Common myeloid progenitor, CD34-positive (primary cell): ENCODE results near the gene REEP1.

Experiments used
- CTCF ChIA-PET: fragments of 350-600 bp; sonication (Branson Sonifier 250); formaldehyde crosslinking; loops from one replicate; lab custom pipeline; 2021; ENCODE audit warnings: antibody characterized with exemption; lab: Charles Lee
- POLR2A ChIA-PET: fragments of 350-600 bp; sonication (Branson Sonifier 250); formaldehyde crosslinking; loops from one replicate; lab custom pipeline; 2021; ENCODE audit warnings: antibody characterized with exemption; lab: Charles Lee
- DNase-seq, 3 donors: peaks; one replicate each; pipeline versions ENCODE4 v3.0.0 to v3.0.0-alpha.2; 2013
- H3K27ac ChIP-seq, 2 experiments: 1 replicate in 1 of 2; 2 replicates in 1 of 2; pipeline ENCODE4 v1.7.0; 2013; ENCODE audit warnings: inconsistent platforms in 2 of 2, low read length in 2 of 2, mild to moderate bottlenecking in 2 of 2, low read depth in 1 of 2, moderate library complexity in 1 of 2; ENCODE audit not compliant: severe bottlenecking in 2 of 2, insufficient read depth in 1 of 2, poor library complexity in 1 of 2
- H3K27me3 ChIP-seq, 5 experiments: replicated peaks in 2 of 5; 1 replicate in 3 of 5; 2 replicates in 2 of 5; pipeline versions ENCODE4 v1.6.1 to v1.7.0; 2013; ENCODE audit warnings: low read length in 4 of 5, mild to moderate bottlenecking in 2 of 5, moderate library complexity in 2 of 5, inconsistent platforms in 1 of 5; ENCODE audit not compliant: insufficient read depth in 5 of 5, control insufficient read depth in 4 of 5
- H3K36me3 ChIP-seq, 4 experiments: 1 replicate in 2 of 4; 2 replicates in 2 of 4; pipeline versions ENCODE4 v1.6.1 to v1.7.0; 2013; ENCODE audit warnings: low read length in 3 of 4, control low read depth in 1 of 4, mild to moderate bottlenecking in 1 of 4; ENCODE audit not compliant: control insufficient read depth in 4 of 4, insufficient read depth in 4 of 4
- H3K4me1 ChIP-seq, 4 experiments: 1 replicate in 3 of 4; 2 replicates in 1 of 4; pipeline versions ENCODE4 v1.6.1 to v1.7.1; 2013; ENCODE audit warnings: low read length in 3 of 4, mild to moderate bottlenecking in 3 of 4, control low read depth in 1 of 4, inconsistent platforms in 1 of 4, moderate library complexity in 1 of 4; ENCODE audit not compliant: control insufficient read depth in 4 of 4, insufficient read depth in 4 of 4; ENCODE audit errors: control extremely low read depth in 1 of 4
- H3K4me3 ChIP-seq, 7 experiments: 1 replicate in 4 of 7; 2 replicates in 3 of 7; pipeline versions ENCODE4 v1.5.1 to v1.7.0; 2013; ENCODE audit warnings: mild to moderate bottlenecking in 7 of 7, low read length in 6 of 7, moderate library complexity in 6 of 7, inconsistent platforms in 2 of 7, low read depth in 2 of 7, control low read depth in 1 of 7; ENCODE audit not compliant: insufficient read depth in 4 of 7, control insufficient read depth in 1 of 7; ENCODE audit errors: extremely low read depth in 1 of 7
- H3K9me3 ChIP-seq, 5 experiments: 1 replicate in 4 of 5; 2 replicates in 1 of 5; pipeline versions ENCODE4 v1.6.1 to v1.7.1; 2013; ENCODE audit warnings: low read length in 4 of 5, mild to moderate bottlenecking in 2 of 5, inconsistent platforms in 1 of 5, low read depth in 1 of 5, moderate library complexity in 1 of 5; ENCODE audit not compliant: control insufficient read depth in 4 of 5, insufficient read depth in 2 of 5; ENCODE audit errors: control extremely low read depth in 1 of 5
- WGBS: methylation state at CpG from one replicate; pipeline ENCODE4 v1.1.5; 2013; ENCODE audit not compliant: insufficient coverage; 5-methylcytosine and 5-hydroxymethylcytosine counted together

Gene REEP1

DNA sequence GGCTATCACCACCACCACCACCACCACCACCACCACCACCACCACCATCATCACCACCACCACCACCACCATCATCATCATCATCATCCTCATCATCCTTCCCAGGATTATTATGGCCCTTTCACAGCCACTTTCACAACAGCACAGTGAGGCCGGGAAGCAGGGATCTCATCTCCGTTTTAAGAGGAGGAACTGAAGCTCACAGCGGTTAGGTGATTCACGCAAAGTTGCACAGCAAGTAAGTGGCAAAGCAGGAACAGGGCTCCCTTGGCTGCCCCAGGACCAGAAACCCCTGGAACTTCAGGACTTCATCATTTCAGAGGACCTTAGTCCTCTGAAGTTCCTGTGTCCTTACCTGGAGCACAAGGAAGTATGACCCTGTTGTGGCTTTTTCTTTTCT, 111.4 kb downstream of the REEP1 start:
- CTCF ChIA-PET = no interaction called here

DNA sequence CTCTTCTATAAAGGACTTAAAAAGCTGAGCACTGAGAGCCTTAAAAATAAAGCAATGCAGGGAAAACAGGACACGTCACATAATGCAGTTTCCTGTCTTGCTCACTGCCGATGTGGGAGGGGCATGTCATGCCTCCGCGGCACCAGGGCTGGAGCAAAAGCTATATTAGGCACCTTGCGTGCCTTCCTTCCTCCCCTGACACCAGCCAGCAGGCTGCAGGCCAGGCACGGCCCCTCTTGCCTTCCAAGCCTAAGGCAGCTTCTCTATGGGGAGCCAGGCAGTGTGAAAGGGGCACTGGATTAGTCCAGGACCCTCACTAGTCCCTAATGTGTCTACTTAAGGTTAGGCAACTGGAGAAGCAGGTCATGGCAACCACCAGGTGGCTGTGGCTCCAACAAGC, 111.8 kb downstream of the REEP1 start:
- CTCF ChIA-PET = interaction anchor here (1.3 kb wide), 2 partner anchors 144 to 243 kb away, joined by 3 to 4 read pairs; no protein-coding TSS in a partner anchor
- peaks cover 6 to 54% (median 13%) of the 10 kb centered on the region in 4 experiments for H3K4me1 ChIP-seq
- H3K27ac ChIP-seq = no peak overlapping the region
- H3K27me3 ChIP-seq = no peaks in the 10 kb centered on the region
- peak overlapping the region in 2 of 7 experiments; percentile 7 to 17 for H3K4me3 ChIP-seq
- no peaks in the 10 kb centered on the region for H3K9me3 ChIP-seq
- WGBS = 0% methylated on average over 2 of the region's 6 CpGs
- POLR2A ChIA-PET = interaction anchor here (0.6 kb wide), 1 partner anchor 24 kb away, joined by 5 read pairs; no protein-coding TSS in a partner anchor
- no peaks in the 10 kb centered on the region for H3K36me3 ChIP-seq
- DNase-seq = peak; percentile 52 to 87 (median 84)

More for the DNA sequence above, 111.4 kb downstream of the REEP1 start:
- Histone ChIP-seq H3K27me3 (no peaks in the 10 kb centered on the region), H3K9me3 (no peaks in the 10 kb centered on the region), H3K4me3 (no peak overlapping the region), H3K36me3 (no peaks in the 10 kb centered on the region), H3K4me1 (peaks cover 6 to 54% (median 13%) of the 10 kb centered on the region in 4 experiments), H3K27ac (no peak overlapping the region)
- POLR2A ChIA-PET = no interaction called here
- no peak for DNase-seq
- 94% methylated on average over 4 of the region's 4 CpGs for WGBS

DNA sequence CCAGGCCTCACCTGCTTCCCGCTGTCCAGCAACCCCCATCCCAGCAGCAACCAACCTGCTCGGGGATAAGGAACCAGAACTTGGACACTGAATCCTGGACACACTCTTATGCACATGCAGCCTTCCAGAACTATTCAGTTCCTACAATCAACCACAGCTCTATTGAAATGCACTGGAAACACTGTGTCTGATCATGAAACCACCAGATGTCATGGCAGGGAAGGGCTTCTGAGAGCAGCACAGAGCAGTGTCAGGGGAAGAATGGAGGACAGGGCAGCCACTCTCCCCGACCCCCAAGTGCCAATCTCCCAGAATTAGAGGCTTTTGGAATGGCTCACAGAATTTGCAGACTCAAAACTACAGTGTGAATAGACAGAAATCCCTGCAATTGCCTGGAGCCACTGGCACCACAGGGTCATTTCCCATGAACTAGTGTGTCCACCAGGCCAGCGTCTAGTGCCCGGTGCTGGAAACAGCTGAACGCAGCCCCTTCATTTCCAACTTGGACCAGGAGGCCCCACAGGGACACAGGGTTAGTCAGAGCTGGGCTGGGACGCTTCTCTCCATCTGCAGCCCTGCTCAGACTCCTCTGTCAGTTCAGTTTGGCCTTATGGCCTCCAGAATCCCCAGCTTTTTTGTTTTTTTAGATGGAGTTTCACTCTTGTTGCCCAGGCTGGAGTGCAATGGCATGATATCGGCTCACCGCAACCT, 112.6 kb downstream of the REEP1 start:
- ChIA-PET POLR2A (interaction anchor here (0.6 kb wide), 1 partner anchor 25 kb away, joined by 5 read pairs; no protein-coding TSS in a partner anchor), CTCF (interaction anchor here (1.0 to 1.3 kb wide), 3 partner anchors 24 to 243 kb away, joined by 3 to 4 read pairs (median 4); no protein-coding TSS in a partner anchor)
- Histone ChIP-seq H3K27ac (no peak overlapping the region), H3K4me1 (peaks cover 6 to 51% (median 13%) of the 10 kb centered on the region in 4 experiments), H3K4me3 (no peak overlapping the region), H3K36me3 (no peaks in the 10 kb centered on the region), H3K9me3 (no peaks in the 10 kb centered on the region), H3K27me3 (no peaks in the 10 kb centered on the region)
- WGBS = 87% methylated on average over 9 of the region's 9 CpGs
- no peak for DNase-seq

DNA sequence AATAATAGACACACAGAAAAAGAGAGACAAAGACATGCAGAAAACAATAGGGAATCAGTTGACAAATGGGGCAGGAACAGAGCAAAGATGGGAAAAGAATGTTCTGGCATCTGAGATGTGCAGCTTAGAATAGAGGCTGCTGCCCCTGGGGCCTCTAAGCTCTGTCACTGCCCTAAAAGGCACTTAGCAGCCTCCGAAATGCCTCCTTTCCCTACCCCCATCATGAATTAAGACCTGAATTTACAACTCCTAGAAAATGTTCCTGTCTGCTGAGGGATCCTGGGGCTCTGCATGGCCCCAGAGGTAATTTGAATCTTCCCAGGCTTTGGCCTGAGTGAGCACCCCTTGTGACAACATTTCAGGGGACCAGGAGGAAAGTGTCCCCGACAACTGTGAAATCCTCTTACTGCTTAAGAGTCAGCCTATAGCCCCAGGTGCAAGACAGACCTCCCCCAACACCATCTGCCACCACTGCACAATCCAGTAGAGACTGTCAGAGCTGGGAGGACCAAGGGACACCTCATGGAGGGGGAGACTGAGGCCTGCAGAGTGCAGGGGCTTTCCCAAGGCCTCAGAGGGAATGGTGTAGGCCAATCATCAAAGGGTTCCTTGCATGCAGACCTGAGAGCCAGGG, 113.4 kb downstream of the REEP1 start:
- ChIA-PET CTCF (interaction anchor here (1.0 to 1.3 kb wide), 3 partner anchors 24 to 244 kb away, joined by 3 to 4 read pairs (median 4); no protein-coding TSS in a partner anchor), POLR2A (no interaction called here)
- whole genome bisulfite sequencing = no CpG with 5 or more reads among the region's 2 CpGs
- Histone ChIP-seq H3K27ac (no peak overlapping the region), H3K4me3 (no peak overlapping the region), H3K36me3 (no peaks in the 10 kb centered on the region), H3K4me1 (peaks cover 5 to 48% (median 11%) of the 10 kb centered on the region in 4 experiments), H3K9me3 (no peaks in the 10 kb centered on the region), H3K27me3 (no peaks in the 10 kb centered on the region)
- no peak for DNase-seq

DNA sequence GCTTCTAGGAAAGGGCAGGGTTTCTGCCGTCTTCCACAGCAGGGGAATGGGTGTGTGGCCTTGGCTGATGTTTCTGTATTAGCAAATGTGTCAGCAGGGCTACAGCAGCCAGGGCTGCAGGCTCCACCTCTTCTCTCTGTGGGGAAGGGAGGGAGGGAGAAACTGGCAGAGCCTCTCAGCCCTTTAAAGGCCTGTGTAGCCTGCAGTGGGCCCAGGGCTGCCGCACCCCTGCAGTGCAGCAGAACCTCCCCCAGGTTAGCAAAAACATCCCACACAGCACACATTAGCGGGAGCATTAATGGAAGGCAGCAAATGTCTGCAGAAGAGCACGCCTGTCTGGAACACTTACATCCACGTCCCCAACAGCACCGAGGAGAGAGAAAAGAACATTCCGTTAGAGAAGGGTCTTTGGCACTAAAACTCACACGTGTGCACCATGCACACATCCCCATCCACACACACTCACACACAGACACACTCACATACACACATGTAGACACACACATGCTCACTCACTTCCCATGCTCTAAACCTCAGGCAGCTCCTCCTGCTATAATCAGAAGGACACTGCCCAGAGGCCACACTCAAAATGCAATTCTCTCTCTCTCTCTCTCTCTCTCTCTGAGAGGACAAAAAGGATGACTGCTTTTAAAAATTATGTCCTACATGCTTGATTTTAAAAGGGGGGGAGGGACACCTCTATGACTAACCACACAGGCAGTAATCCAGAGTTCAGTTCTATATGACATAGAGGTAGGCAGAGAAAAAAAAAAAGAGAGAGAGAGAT, 114.1 kb downstream of the REEP1 start:
- CTCF ChIA-PET = interaction anchor here (1.0 to 3.6 kb wide), 3 partner anchors 23 to 148 kb away, joined by 4 to 30 read pairs (median 4); no protein-coding TSS in a partner anchor
- no peak for DNase-seq
- Histone ChIP-seq H3K27ac (no peak overlapping the region), H3K4me1 (peaks cover 0 to 41% (median 7%) of the 10 kb centered on the region in 4 experiments), H3K4me3 (no peak overlapping the region), H3K36me3 (no peaks in the 10 kb centered on the region), H3K27me3 (no peaks in the 10 kb centered on the region), H3K9me3 (no peaks in the 10 kb centered on the region)
- 97% methylated on average over 6 of the region's 8 CpGs for WGBS
- POLR2A ChIA-PET = no interaction called here

DNA sequence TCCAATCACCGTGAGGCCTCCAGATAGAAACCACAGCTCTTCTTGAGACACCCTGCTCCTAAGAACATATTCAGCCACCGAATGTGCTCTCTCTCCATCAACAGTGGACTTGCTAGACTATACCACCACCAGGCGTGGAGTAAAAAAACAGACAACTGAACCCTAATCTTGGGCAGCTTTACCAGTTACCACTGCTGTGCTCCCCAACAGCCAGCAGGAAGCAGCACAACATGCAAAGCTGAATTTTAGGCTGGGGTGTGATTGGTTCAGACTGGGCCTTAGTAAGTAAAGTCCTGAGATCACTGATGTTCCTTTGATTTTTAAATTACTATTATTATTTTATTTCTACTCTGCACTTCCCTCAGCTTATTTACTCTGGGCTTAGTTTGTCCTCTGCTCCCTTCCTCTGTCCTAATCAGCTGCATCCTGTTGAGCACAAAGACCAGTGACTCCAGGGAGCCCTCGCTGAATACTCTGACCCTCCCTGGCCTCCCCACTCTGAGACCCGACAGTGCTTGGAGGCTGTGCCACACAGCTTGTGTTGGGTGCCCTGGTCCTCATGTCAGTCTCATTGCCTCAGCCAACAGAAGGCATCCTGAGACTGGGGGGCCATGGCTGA, 116.3 kb downstream of the REEP1 start:
- CTCF ChIA-PET = interaction anchor here (0.7 to 3.6 kb wide), 28 partner anchors 9 to 270 kb away, joined by 3 to 30 read pairs (median 4); partner anchors contain the start of gene IMMT
- peaks cover 0 to 29% (median 7%) of the 10 kb centered on the region in 4 experiments for H3K4me1 ChIP-seq
- no peaks in the 10 kb centered on the region for H3K27me3 ChIP-seq
- H3K27ac ChIP-seq = no peak overlapping the region
- POLR2A ChIA-PET = interaction anchor here (0.8 kb wide), 1 partner anchor 146 kb away, joined by 3 read pairs; no protein-coding TSS in a partner anchor
- no peak overlapping the region for H3K4me3 ChIP-seq
- peak; percentile 77 to 86 (median 80) for DNase-seq
- H3K9me3 ChIP-seq = no peaks in the 10 kb centered on the region
- WGBS = 29% methylated on average over 1 of the region's 5 CpGs
- H3K36me3 ChIP-seq = no peaks in the 10 kb centered on the region
